ENCODE results near the gene WDR36.

- TF ChIP-seq EP300 (IDR thresholded peaks at IDR 0.05) (no peak), POLR2AphosphoS5 (IDR thresholded peaks at IDR 0.05) (no peak)
- TF ChIP-seq, protein P1, sequence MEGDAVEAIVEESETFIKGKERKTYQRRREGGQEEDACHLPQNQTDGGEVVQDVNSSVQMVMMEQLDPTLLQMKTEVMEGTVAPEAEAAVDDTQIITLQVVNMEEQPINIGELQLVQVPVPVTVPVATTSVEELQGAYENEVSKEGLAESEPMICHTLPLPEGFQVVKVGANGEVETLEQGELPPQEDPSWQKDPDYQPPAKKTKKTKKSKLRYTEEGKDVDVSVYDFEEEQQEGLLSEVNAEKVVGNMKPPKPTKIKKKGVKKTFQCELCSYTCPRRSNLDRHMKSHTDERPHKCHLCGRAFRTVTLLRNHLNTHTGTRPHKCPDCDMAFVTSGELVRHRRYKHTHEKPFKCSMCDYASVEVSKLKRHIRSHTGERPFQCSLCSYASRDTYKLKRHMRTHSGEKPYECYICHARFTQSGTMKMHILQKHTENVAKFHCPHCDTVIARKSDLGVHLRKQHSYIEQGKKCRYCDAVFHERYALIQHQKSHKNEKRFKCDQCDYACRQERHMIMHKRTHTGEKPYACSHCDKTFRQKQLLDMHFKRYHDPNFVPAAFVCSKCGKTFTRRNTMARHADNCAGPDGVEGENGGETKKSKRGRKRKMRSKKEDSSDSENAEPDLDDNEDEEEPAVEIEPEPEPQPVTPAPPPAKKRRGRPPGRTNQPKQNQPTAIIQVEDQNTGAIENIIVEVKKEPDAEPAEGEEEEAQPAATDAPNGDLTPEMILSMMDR (IDR thresholded peaks at IDR 0.05) = peak; percentile 76 to 99 (median 92)
These were observed 66.1 kb downstream of the WDR36 start for GRCh38 chr5:111158105-111158744.

Measured in upper lobe of left lung (tissue), 4 donors.